Endodermal cell (in vitro differentiated cells): Measurements from ENCODE around the gene TCN2. TPM values are rescaled to one million over a fixed set of nuclear protein-coding genes. Genes with fewer than 3 reads are reported as not detected.
"Not testable (repeated sequence)": the region's sequence is repeated elsewhere in the genome, so short reads cannot be mapped to it uniquely, and the experiment has no call there.

Experiments
- DNase-seq: peaks from one replicate; pipeline ENCODE4 v3.0.0-alpha.2; 2017
- H3K27ac ChIP-seq: 2 replicates; pipeline ENCODE4 v1.5.1; 2013; ENCODE audit warnings: mild to moderate bottlenecking, low read depth, low read length, moderate library complexity
- H3K27me3 ChIP-seq: 2 replicates; pipeline ENCODE4 v1.6.1; 2013; ENCODE audit warnings: mild to moderate bottlenecking, low read length, moderate library complexity; ENCODE audit not compliant: insufficient read depth, control insufficient read depth, poor library complexity, severe bottlenecking
- H3K36me3 ChIP-seq: 2 replicates; pipeline ENCODE4 v1.7.0; 2013; ENCODE audit warnings: mild to moderate bottlenecking, low read length, moderate library complexity; ENCODE audit not compliant: control insufficient read depth, insufficient read depth
- H3K4me1 ChIP-seq: one replicate; pipeline ENCODE4 v1.7.0; 2013; ENCODE audit warnings: low read length; ENCODE audit not compliant: control insufficient read depth, insufficient read depth
- H3K4me3 ChIP-seq: 2 replicates; pipeline ENCODE4 v1.5.1; 2013; ENCODE audit warnings: mild to moderate bottlenecking, low read length, moderate library complexity
- H3K9ac ChIP-seq: 2 replicates; pipeline ENCODE4 v1.6.1; 2013; ENCODE audit warnings: mild to moderate bottlenecking, low read length, moderate library complexity; ENCODE audit not compliant: poor library complexity, severe bottlenecking; ENCODE audit errors: extremely low read depth
- H3K9me3 ChIP-seq: 2 replicates; pipeline ENCODE4 v1.6.1; 2013; ENCODE audit warnings: mild to moderate bottlenecking, low read length, moderate library complexity; ENCODE audit not compliant: control insufficient read depth
- H3K27ac Mint-ChIP-seq: 2 replicates; pipeline ENCODE4 v1.8.0; 2020; ENCODE audit warnings: mixed read lengths
- H3K27me3 Mint-ChIP-seq: 2 replicates; pipeline ENCODE4 v1.8.0; 2021; ENCODE audit warnings: mild to moderate bottlenecking, mixed read lengths; ENCODE audit not compliant: insufficient read depth
- H3K36me3 Mint-ChIP-seq: 2 replicates; pipeline ENCODE4 v1.8.0; 2020; ENCODE audit warnings: low read depth, mixed read lengths
- H3K4me1 Mint-ChIP-seq: 2 replicates; pipeline ENCODE4 v1.8.0; 2020; ENCODE audit warnings: mixed read lengths
- H3K4me3 Mint-ChIP-seq: 2 replicates; pipeline ENCODE4 v1.8.0; 2020; ENCODE audit warnings: mild to moderate bottlenecking, moderate library complexity, mixed read lengths
- H3K9me3 Mint-ChIP-seq: 2 replicates; pipeline ENCODE4 v1.8.0; 2020; ENCODE audit warnings: mild to moderate bottlenecking, mixed read lengths
- CTCF ChIP-seq: fragments of 200-600 bp; sonication (generic); conservative IDR thresholded peaks from 2 replicates; pipeline ENCODE4 v1.5.0; 2021; ENCODE audit warnings: antibody characterized with exemption, mild to moderate bottlenecking
- WGBS, 2 experiments: methylation state at CpG; one replicate each; pipeline versions ENCODE4 v1.1.5 to v1.1.7; 2013; ENCODE audit warnings: missing lambda C conversion rate in 2 of 2, mixed read lengths in 1 of 2; ENCODE audit not compliant: insufficient coverage in 1 of 2, insufficient read length in 1 of 2; 5-methylcytosine and 5-hydroxymethylcytosine counted together
- total RNA-seq, 2 donors: library from RNA; stranded (reverse); fragmentation: NEBNext Ultra II Directional in 1 of 2; extraction: Animal tissue kit (Norgen Biotek cat#: 25700) in 1 of 2; gene quantifications; 2 replicates in 1 of 2; 3 replicates in 1 of 2; pipeline ENCODE4 v1.2.1, GENCODE V29; 2021

TCN2 gene
- total RNA-seq, 2 donors from 2014 or later = 71.8 to 73.6 TPM

GRCh38 chr22:30617819-30618218 is 10.8 kb downstream of the TCN2 start:
- no peak overlapping the region for H3K27ac Mint-ChIP-seq
- WGBS, 2 experiments = 86 to 98% methylated on average over 3 to 6 of the region's 6 CpGs
- no peaks in the 10 kb centered on the region for H3K4me1 Mint-ChIP-seq

GRCh38 chr22:30619909-30620308 is 12.9 kb downstream of the TCN2 start:
- DNase-seq, H3K27me3 Mint-ChIP-seq, H3K4me3 Mint-ChIP-seq, H3K4me1 ChIP-seq, H3K9me3 ChIP-seq, H3K27me3 ChIP-seq, H3K9ac ChIP-seq, H3K4me1 Mint-ChIP-seq, H3K27ac Mint-ChIP-seq, H3K9me3 Mint-ChIP-seq, H3K27ac ChIP-seq, H3K4me3 ChIP-seq: not testable (repeated sequence)
- H3K36me3 Mint-ChIP-seq = peaks cover 72% of the 10 kb centered on the region
- peaks cover 47% of the 10 kb centered on the region for H3K36me3 ChIP-seq
- whole genome bisulfite sequencing, 2 experiments = 94 to 100% methylated on average over 2 to 6 of the region's 6 CpGs

More at GRCh38 chr22:30617819-30618218, 10.8 kb downstream of the TCN2 start:
- Histone ChIP-seq H3K36me3 (peaks cover 45% of the 10 kb centered on the region), H3K4me3 (no peak overlapping the region), H3K27me3 (no peaks in the 10 kb centered on the region), H3K9me3 (no peaks in the 10 kb centered on the region), H3K9ac (no peak overlapping the region), H3K27ac (no peak overlapping the region), H3K4me1 (no peaks in the 10 kb centered on the region)
- no peak for TF ChIP-seq CTCF
- Mint-ChIP-seq H3K9me3 (no peaks in the 10 kb centered on the region), H3K36me3 (peaks cover 76% of the 10 kb centered on the region), H3K4me3 (no peak overlapping the region), H3K27me3 (no peaks in the 10 kb centered on the region)
- DNase-seq = no peak

- Mint-ChIP-seq H3K27ac (no peak overlapping the region), H3K4me1 (no peaks in the 10 kb centered on the region), H3K9me3 (peaks cover 9% of the 10 kb centered on the region), H3K27me3 (no peaks in the 10 kb centered on the region), H3K36me3 (peaks cover 30% of the 10 kb centered on the region), H3K4me3 (no peak overlapping the region)
- no peak for DNase-seq
- 92 to 94% methylated on average over 4 to 5 of the region's 5 CpGs for WGBS, 2 experiments
- Histone ChIP-seq H3K27me3 (no peaks in the 10 kb centered on the region), H3K27ac (no peak overlapping the region), H3K36me3 (peaks cover 7% of the 10 kb centered on the region), H3K9me3 (no peaks in the 10 kb centered on the region), H3K4me1 (no peaks in the 10 kb centered on the region), H3K9ac (no peak overlapping the region), H3K4me3 (no peak overlapping the region)
- peak; percentile 57 for TF ChIP-seq CTCF
These were observed 19.4 kb downstream of the TCN2 start for GRCh38 chr22:30626413-30626812.

- H3K4me1 ChIP-seq = no peaks in the 10 kb centered on the region
- no peak overlapping the region for H3K9ac ChIP-seq
- peaks cover 7% of the 10 kb centered on the region for H3K36me3 ChIP-seq
- no peak overlapping the region for H3K27ac ChIP-seq
- H3K4me3 ChIP-seq = no peak overlapping the region
- WGBS, 2 experiments = 95 to 97% methylated on average over 4 to 5 of the region's 5 CpGs
- H3K4me1 Mint-ChIP-seq = no peaks in the 10 kb centered on the region
- no peak for TF ChIP-seq CTCF
- no peak overlapping the region for H3K27ac Mint-ChIP-seq
- no peak for DNase-seq
- H3K27me3 ChIP-seq = no peaks in the 10 kb centered on the region
- H3K9me3 Mint-ChIP-seq = peaks cover 11% of the 10 kb centered on the region
- H3K4me3 Mint-ChIP-seq = no peak overlapping the region
- H3K9me3 ChIP-seq = no peaks in the 10 kb centered on the region
- no peaks in the 10 kb centered on the region for H3K27me3 Mint-ChIP-seq
- peaks cover 22% of the 10 kb centered on the region for H3K36me3 Mint-ChIP-seq
These were observed 20.5 kb downstream of the TCN2 start for GRCh38 chr22:30627471-30627870.
